Measurements from ENCODE around the gene TMEM63A. TPM values are rescaled to one million over a fixed set of nuclear protein-coding genes. Genes with fewer than 3 reads are reported as not detected.
"Not testable (repeated sequence)": the region's sequence is repeated elsewhere in the genome, so short reads cannot be mapped to it uniquely, and the experiment has no call there.

TMEM63A gene
- total RNA-seq (2014; rRNA removed; shearing (Covaris generic); ENCODE audit: low replicate concordance): 6.4 and 12.8 TPM in 2 replicates

DNA sequence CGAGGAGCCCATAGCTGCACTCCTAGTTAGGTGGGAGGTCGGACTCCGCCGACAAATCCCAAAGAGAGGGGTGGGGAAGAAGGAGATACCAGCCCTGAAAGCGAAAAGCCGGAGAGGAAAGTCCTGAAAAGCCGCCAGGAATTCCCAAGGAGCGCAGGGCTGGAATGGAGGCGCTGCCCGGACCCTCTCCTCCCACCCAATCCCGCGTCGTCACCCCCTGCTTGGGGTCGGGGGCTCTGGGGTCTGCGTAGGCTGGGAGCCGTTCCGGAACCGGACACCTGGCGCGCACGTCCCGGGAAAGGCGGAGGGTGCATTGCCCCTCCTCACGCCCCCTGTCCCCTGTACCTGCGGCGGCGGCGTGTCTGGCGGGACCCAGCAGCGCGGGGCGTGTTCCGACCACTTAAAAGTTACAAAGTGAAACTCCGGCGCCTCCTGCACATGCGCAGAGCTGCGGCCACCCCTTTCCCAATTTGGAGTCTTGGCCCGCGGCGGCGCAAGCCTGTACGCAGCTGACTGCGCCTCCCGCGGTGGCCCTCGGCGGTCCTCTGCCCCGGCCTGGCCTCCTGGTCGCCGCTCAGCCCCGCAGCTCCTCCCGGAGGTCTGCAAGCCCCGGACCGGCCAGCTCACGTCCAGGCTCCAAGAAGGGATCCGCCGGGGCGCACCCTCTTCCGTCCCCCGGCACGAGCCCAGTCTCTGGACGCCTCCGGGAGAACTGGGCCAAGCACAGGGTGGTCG, at the start of gene TMEM63A:
Gene TMEM63A (minus strand): TSS at position 422 of the 735 bp plus-strand sequence. CDS start 4,800 bp downstream, outside the sequence.
- peak; percentile 77 for DNase-seq (ENCODE audit: low read depth)
- in situ Hi-C loops (cut with HindIII; ENCODE audit: low pct_unique_long_range_greater_than_20kb, low sequenced_read_pairs): no loop called here

DNA sequence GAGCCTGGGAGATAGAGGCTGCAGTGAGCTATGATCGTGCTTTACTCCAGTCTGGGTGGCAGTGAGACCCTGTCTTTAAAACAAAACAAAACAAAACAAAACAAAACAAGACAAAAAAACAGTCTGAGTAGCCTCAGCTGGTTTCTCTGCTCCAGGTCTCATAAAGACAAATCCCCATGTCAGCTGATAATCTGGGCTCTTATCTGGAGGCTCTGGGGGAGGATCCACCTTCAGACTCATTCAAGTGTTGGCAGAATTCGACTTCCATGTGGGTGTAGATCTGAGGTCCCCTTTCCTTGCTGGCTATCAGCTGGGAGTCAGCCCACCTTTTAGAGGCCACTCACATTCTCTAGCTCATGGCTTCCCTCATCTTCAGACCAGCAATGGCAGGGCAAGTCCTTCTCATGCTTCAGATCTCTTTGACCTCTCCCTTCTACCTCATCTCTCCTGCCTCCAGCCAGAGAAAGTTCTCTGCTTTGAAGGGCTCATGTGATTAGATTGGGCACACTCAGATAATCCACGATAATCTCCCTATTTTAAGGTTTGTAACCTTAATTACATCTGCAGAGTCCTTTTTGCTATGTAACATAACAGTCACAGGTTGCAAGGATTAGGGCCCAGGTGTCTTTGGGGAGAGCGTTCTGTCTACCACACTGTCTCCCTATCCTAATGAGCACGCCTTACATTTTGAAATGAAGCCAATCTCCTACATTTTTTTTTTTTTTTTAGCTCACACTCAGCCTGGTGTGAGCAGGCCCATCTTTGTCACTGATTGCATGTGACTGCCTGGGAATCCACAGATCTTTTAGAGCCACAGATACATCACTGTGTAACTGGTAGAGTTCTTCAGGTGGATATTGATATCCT, 49.3 kb upstream of the TMEM63A start:
- no peak for DNase-seq (ENCODE audit: low read depth)
- in situ Hi-C loops (cut with HindIII; ENCODE audit: low pct_unique_long_range_greater_than_20kb, low sequenced_read_pairs): no loop called here

DNA sequence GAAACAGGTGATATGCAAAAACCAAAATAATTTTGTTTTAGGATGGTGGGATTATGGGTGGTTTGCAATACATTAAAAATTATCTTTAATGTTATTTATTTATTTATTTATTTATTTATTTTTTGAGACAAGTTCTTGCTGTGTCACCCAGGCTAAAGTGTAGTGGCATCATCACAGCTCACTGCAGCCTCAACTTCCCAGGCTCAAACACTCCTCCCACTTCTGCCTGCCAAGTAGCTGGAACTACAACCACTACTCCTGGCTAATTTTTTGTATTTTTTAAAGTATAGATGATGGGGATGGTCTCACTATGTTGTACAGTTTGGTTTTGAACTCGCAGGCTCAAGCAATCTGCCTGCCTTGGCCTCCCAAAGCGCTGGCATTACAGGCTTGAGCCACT, 48.4 kb upstream of the TMEM63A start:
- DNase-seq (ENCODE audit: low read depth): no peak
- in situ Hi-C loops (cut with HindIII; ENCODE audit: low pct_unique_long_range_greater_than_20kb, low sequenced_read_pairs): no loop called here

DNA sequence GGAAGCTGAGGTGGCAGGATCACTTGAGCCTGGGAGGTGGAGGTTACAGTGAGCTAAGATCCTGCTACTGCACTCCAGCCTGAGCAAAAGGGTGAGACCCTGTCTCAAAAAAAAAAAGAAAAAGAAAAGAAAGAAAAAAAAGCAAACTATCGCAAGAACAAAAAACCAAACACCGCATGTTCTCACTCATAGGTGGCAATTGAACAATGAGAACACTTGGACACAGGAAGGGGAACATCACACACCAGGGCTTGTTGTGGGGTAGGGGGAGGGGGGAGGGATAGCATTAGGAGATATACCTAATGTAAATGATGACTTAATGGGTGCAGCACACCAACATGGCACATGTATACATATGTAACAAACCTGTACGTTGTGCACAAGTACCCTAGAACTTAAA, 47.3 kb upstream of the TMEM63A start:
- DNase-seq (ENCODE audit: low read depth); in situ Hi-C loops (cut with HindIII; ENCODE audit: low pct_unique_long_range_greater_than_20kb, low sequenced_read_pairs): not testable (repeated sequence)

DNA sequence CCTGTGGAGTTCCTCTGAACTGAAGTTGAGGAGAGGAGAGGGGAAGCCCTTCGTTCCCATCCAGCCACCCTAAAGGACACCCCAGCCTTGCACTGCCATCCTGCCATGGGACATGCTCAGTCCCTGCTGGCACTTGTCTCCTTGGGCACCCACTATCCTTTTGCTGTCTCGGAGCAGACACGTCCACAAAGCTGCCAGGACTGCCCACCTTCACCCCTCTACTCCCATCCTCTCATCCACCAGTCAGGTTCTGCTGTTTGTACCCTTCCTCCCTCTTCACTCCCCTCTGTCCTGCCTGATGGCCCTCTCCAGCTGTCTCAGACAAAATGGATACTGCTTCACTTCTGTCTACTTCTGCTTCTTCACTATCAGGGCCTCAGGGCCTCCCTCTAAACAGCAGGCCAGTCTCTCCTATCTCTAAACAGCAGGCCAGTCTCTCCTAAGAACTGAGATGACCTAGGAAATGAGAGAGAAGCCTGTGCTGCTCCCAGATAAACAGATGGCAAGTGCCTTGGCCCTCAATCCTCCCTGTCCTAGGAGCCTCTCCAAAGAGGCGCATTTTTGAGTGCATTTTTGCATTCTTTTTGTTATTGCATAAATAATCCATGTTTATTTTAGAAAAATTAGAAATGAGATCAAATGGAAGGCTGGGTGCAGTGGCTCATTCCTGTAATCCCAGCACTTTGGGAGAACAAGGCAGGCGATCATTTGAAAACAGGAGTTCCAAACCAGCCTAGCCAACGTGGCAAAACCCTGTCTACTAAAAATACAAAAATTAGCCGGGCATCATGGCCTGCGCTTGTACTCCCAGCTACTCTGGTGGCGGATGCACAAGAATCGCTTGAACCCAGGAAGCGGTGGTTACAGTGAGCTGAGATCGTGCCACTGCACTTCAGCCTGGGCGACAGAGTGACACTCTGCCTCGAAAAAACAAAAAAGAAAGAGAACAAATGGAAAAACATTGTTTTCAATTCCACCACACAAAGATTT, 46.3 kb upstream of the TMEM63A start:
- in situ Hi-C loops (cut with HindIII; ENCODE audit: low pct_unique_long_range_greater_than_20kb, low sequenced_read_pairs): no loop called here

DNA sequence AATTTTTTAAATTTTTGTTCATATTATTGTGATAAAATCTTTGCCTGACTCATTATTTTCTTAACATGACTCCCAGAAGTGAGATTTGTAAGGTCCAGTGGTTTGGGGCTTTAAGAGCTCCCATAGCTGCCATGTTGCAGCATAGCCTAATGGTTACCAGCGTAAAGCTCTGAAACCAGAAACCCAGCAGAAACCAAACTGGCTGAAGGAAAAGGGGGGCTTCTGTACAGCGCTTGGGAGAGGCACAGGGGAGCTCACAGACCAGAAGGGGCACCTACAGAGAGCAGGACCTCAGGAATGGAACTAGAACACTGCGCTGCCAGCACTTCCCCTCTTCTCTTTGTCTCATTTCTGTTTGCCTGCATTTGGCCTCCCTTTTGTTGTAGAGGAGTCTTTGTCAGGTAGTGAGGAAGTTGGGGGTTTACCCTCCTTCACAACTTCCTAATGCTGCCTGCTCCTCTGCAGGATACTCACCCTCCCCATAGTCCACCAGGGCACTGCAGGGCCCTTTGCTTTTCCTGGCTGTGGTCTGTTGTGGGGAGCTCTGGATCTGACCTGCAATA, 44.5 kb upstream of the TMEM63A start:
- in situ Hi-C loops (cut with HindIII; ENCODE audit: low pct_unique_long_range_greater_than_20kb, low sequenced_read_pairs): no loop called here
- DNase-seq (ENCODE audit: low read depth): no peak

More for the DNA sequence above, 46.3 kb upstream of the TMEM63A start:
- no peak for DNase-seq (ENCODE audit: low read depth)

DNA sequence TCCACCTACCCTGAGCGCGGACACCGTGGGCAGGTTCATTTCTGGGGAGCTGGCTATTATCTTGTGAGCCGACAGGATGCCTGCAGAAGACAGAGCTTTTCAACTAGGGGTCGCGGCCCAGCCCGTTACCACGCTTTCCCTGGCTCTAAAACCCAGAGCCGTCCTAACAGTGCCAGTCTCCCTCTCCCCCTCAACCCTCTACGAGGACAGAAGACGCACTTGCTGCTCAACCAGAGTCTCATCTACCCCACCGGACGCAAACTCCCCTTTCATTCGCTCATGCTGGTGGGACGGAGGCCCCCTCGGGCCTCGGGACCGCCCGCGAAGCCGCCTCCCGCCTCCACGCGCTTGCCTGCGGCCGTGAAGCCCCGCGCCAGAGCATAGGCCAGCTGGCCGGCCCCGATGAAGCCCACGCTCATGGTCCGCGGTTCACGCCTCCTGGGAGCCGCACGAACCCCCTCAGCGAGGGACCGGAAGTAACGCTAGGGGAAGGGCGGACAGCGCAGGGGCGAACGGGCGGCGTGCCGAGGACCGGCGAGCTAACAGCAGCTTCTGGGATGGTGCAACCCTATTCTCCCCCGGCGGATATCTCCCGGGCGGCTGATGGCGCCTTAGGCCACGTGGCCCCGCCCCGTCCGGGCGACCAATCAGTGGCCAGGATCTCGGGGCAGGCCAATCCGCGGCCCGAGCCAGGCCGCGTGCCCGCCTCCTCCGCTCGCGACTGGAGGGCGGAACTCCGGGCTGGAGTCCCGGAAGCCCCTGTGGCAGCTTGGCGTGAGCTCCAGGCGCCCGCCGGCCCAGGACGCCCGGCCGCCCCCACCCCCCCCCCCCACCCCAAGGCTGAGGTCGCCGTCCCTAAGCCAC, 41.7 kb upstream of the TMEM63A start, which contains the start of gene PYCR2:
Gene PYCR2 (minus strand): TSS at position 559 of the 864 bp plus-strand sequence. CDS start 140 bp downstream, at position 419.
- in situ Hi-C loops (cut with HindIII; ENCODE audit: low pct_unique_long_range_greater_than_20kb, low sequenced_read_pairs): no loop called here
- DNase-seq (ENCODE audit: low read depth): peak; percentile 97

DNA sequence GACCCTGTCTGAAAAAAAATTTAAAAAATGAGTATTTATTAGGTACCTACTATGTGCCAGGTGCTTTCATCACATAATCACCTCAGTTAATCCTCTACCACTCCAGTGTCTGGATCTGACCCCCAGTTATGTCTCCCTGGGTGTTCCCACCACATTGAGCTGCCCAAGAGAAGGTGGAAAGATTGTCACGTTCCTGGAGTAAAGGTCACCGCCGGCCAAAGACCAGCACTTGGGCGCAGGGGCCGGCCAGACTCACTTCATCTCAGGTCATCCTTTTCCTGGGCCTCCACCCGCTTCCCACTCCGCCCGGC, 41.2 kb upstream of the TMEM63A start:
- in situ Hi-C loops (cut with HindIII; ENCODE audit: low pct_unique_long_range_greater_than_20kb, low sequenced_read_pairs): no loop called here
- no peak for DNase-seq (ENCODE audit: low read depth)

DNA sequence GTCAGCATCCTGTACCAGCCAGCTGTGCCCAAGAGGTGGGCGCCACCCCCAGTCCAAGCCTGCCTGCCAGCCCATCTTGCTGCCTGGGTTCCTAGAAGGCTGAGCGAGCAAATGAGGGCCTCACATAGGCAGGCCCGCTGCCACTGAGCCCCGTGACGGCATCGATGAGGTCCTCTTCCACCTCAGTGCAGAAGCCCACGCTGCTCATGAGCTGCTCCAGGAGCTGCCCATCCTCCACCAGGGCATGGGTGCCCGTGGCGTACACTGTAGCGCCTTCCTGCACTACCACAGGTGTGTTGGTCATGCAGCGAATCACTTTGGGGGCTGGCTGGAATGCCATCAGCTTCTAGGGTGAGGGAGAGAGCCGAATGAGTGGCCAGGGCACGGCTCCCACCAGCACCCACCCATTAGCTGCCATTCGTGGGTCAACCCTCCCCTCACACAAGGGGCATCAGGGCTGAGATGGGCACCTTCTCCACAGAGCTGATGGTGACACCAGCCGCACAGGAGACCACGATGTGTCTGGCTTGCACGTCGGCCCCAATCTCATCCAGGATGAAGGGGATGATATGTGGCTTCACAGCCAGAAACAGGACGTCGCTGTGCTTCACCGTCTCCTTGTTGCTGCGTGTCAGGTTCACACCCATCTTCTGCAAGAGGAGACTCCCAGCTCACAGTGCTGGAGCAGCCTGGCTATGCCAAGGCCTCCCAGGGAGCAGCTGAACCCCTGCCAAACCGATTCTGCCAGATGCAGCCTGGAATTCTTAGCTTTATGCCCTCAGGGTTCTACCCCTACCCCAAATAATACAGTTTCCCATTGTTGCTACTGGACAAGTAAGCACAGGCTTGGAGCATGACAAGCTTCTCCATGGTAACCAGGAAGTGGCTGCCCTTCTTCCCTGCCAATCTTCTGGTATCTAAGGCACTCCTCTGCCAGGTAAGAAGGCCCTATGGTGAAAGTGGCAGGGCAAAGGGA, 39.8 kb upstream of the TMEM63A start:
- DNase-seq (ENCODE audit: low read depth): no peak
- in situ Hi-C loops (cut with HindIII; ENCODE audit: low pct_unique_long_range_greater_than_20kb, low sequenced_read_pairs): no loop called here

DNA sequence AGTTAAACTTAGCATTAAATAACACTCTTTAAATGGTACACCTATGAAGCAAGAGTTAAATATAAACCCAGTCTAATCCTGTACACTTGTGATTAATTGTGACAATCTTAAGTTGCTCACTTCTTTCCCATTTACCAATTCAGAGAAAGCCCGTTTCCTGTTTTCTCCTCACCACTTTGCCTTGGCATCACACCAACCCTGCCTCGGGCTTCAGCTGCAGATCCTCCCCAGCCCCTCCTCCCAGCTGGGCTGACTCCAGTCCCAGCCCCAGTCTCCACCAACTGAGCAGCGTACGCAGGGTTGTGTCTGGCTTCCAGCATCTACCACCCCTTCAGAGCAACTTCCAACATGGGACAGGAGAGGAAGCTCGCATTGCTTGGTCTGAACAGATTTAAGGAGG, 37.7 kb upstream of the TMEM63A start:
- in situ Hi-C loops (cut with HindIII; ENCODE audit: low pct_unique_long_range_greater_than_20kb, low sequenced_read_pairs): no loop called here
- peak; percentile 43 for DNase-seq (ENCODE audit: low read depth)

DNA sequence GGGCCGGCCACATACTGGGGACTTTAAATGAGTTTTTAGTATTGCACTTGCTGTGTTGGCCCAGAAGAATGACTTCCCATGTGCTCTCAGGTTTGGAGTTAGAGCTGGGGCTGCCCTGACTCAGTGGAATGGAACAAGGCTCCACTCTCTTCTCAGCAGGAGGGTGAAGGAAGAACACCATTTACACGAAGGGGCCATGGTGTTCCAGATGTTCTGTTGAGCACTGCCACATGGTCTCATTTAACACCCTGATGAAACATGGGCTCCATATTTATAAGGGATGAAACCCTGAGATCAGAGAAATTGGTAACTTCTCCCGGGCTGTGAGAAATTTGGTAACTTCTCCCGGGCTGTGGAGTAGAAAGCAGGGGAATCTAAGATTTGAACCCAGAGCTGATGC, 36.1 kb upstream of the TMEM63A start:
- DNase-seq (ENCODE audit: low read depth): no peak
- in situ Hi-C loops (cut with HindIII; ENCODE audit: low pct_unique_long_range_greater_than_20kb, low sequenced_read_pairs): no loop called here

DNA sequence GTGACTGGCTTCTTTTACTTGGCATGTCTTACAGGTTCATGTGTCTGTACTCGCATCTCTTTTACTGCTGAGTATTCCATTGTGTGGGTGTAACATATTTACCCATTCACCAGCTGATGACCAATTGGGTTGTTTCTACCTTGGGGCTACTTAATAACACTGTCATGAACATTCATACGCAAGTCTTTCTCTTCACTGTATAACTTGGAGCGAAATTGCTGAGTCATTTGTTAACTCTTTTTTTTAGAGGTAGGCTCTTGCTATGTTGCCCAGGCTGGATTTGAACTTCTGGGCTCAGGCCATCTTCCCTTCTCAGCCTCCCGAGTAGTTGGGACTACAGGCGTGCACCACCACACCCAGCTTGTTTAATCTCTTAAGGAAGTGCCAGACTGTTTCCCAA, 35.4 kb upstream of the TMEM63A start:
- in situ Hi-C loops (cut with HindIII; ENCODE audit: low pct_unique_long_range_greater_than_20kb, low sequenced_read_pairs): no loop called here
- DNase-seq (ENCODE audit: low read depth): peak; percentile 27

DNA sequence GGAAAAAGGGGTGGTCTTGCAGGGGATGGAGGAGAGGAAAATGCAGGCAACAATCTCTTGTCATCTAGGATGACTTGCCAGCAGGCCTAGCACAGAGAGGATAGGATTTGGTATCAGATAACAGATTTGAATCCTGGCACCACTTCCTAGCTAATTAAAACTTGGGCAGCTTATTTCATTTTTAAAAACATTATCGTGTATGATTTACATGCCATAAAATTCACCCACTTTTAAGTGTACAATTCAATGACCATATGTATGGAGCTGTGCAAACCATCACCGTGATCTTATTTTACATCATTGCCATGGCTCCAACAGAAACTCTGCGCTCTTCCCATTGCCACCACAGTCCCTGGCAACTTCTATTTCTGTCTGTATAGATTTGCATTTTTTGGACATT, 34.9 kb upstream of the TMEM63A start:
- in situ Hi-C loops (cut with HindIII; ENCODE audit: low pct_unique_long_range_greater_than_20kb, low sequenced_read_pairs): no loop called here
- no peak for DNase-seq (ENCODE audit: low read depth)

DNA sequence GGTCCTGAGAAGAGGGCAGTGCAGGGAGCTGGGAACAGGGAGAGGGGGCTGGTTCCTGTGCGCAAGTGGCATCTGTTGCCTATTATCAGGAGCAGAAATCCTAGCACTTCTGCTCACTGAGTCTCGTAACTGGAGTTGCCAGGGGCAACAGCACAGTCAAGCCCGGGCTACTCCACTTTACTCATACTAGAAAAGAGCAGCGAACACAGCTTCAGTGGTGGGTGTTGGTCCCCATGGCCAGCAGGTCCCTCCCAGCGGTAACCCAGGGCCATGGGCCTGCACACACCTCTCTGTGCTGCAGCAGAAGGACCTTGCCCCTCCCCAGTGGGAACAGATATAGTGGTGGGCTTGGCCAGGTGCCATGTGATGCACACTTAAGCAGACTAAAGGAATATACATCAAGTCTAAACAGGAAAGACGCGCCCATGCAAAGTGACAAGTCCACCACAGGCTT, 33.4 kb upstream of the TMEM63A start:
- in situ Hi-C loops (cut with HindIII; ENCODE audit: low pct_unique_long_range_greater_than_20kb, low sequenced_read_pairs): no loop called here

DNA sequence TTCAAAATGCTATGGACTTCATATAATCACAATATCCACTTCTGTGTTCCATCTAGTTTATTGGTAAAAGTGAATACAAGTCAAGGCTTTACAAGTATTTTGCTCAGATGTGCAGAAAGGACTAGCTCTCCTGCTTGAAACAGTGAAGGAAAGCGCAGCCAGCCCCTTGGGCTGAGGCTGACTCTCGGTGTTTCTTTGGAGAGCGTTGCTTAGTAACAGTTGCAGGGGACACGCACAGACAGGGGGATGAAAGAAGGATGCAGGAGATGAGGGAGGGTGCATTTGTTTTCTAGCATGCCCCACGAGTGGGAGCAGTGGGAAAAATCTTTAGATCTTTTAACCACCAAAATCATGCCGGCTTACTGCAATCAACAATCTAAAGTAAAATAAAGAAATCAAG, 32.8 kb upstream of the TMEM63A start:
- no peak for DNase-seq (ENCODE audit: low read depth)
- in situ Hi-C loops (cut with HindIII; ENCODE audit: low pct_unique_long_range_greater_than_20kb, low sequenced_read_pairs): no loop called here

More for the DNA sequence above, 33.4 kb upstream of the TMEM63A start:
- no peak for DNase-seq (ENCODE audit: low read depth)

DNA sequence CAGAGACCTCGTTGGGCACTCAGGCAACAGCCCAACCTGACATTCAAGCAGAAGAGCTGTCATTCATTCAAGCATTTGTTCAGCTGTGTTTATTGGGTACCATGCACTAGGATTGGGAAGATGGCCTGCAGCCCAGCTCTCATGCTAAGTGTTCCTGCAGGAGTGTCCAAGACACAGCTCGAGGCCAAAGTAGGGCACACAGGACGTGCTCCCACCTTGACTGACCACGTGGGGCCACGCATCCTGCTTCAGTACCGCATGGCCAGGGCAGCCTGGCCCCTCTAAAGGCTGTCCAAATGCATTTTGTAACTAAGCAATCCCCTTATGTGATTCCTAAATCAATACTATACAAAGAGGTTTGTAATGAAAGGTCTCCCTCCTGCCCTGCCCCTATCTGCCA, 32.2 kb upstream of the TMEM63A start:
- in situ Hi-C loops (cut with HindIII; ENCODE audit: low pct_unique_long_range_greater_than_20kb, low sequenced_read_pairs): no loop called here

More for the DNA sequence above, 32.2 kb upstream of the TMEM63A start:
- DNase-seq (ENCODE audit: low read depth): no peak
